Ascending aorta (tissue), 2 donors: ENCODE results near the gene TNP1. TPM values are rescaled to one million over a fixed set of nuclear protein-coding genes. Genes with fewer than 3 reads are reported as not detected.

ENCODE experiments used
- DNase-seq, 2 donors: peaks; one replicate each; pipeline ENCODE4 v3.0.0-alpha.2; 2019; ENCODE audit warnings: low spot score in 2 of 2
- H3K27ac ChIP-seq, 2 donors: fragments of 200-600 bp; sonication (generic); one replicate each; pipeline ENCODE4 v1.5.1; 2016 to 2017; ENCODE audit warnings: mild to moderate bottlenecking in 1 of 2
- H3K27me3 ChIP-seq: fragments of 200-600 bp; sonication (generic); one replicate; pipeline ENCODE4 v1.5.1; 2017
- H3K36me3 ChIP-seq, 2 donors: fragments of 200-600 bp; sonication (generic); one replicate each; pipeline ENCODE4 v1.5.1; 2016
- H3K4me1 ChIP-seq, 2 donors: fragments of 200-600 bp; sonication (generic); one replicate each; pipeline ENCODE4 v1.5.1; 2016 to 2017; ENCODE audit warnings: mild to moderate bottlenecking in 1 of 2
- H3K4me3 ChIP-seq, 2 donors: fragments of 200-600 bp; sonication (generic); one replicate each; pipeline ENCODE4 v1.5.1; 2016 to 2017; ENCODE audit warnings: mild to moderate bottlenecking in 1 of 2
- H3K9me3 ChIP-seq, 2 donors: fragments of 200-600 bp; sonication (generic); one replicate each; pipeline ENCODE4 v1.5.1; 2016
- intact Hi-C: fragments of 100-400 bp; cut with DNase I; formaldehyde crosslinking; loops from one replicate; pipeline ENCODE4 v1.15.1; 2023
- total RNA-seq: library from RNA; depleted of rRNA; stranded (reverse); fragments of >200 nt; gene quantifications from one replicate; pipeline ENCODE4 v1.1.0, GENCODE V29; 2016
- TF ChIP-seq, protein P1 (sequence below), 3 experiments: fragments of 200-600 bp in 2 of 3; fragments of 450-650 bp in 1 of 3; sonication (generic) in 2 of 3; IDR thresholded peaks; one replicate each; pipeline ENCODE4 v1.5.1; 2016 to 2019; ENCODE audit warnings: antibody characterized with exemption in 3 of 3, mild to moderate bottlenecking in 1 of 3, moderate library complexity in 1 of 3

The TNP1 gene
- total RNA-seq, 1 donor from 2014 or later = not detected

DNA sequence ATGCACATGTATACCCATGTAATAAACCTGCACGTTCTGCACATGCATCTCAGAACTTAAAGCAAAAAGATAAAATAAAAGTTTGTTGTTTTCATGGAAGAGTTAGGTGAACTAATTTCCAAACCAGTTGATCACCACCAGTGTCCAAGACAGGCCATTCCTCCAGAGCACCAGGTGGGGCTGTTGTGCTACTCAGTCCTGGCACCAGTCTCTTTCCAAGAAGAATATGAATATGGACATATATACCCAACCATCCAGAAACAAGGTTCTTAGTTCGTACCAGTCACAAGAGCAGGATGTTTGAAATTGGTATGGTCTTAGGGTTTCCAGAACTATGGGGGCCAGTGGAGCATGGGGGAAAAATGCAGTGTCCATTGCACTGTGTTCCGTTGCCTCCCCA, 17.2 kb upstream of the TNP1 start:
- TF ChIP-seq, protein P1, sequence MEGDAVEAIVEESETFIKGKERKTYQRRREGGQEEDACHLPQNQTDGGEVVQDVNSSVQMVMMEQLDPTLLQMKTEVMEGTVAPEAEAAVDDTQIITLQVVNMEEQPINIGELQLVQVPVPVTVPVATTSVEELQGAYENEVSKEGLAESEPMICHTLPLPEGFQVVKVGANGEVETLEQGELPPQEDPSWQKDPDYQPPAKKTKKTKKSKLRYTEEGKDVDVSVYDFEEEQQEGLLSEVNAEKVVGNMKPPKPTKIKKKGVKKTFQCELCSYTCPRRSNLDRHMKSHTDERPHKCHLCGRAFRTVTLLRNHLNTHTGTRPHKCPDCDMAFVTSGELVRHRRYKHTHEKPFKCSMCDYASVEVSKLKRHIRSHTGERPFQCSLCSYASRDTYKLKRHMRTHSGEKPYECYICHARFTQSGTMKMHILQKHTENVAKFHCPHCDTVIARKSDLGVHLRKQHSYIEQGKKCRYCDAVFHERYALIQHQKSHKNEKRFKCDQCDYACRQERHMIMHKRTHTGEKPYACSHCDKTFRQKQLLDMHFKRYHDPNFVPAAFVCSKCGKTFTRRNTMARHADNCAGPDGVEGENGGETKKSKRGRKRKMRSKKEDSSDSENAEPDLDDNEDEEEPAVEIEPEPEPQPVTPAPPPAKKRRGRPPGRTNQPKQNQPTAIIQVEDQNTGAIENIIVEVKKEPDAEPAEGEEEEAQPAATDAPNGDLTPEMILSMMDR (IDR thresholded peaks at IDR 0.05) = no peak
- Histone ChIP-seq H3K27me3 (no peaks in the 10 kb centered on the region), H3K9me3 (no peaks in the 10 kb centered on the region), H3K4me1 (peaks cover 0 to 8% of the 10 kb centered on the region in 2 donors), H3K4me3 (no peak overlapping the region), H3K27ac (no peak overlapping the region), H3K36me3 (no peaks in the 10 kb centered on the region)
- DNase-seq = no peak
- intact Hi-C loops = no loop called here

DNA sequence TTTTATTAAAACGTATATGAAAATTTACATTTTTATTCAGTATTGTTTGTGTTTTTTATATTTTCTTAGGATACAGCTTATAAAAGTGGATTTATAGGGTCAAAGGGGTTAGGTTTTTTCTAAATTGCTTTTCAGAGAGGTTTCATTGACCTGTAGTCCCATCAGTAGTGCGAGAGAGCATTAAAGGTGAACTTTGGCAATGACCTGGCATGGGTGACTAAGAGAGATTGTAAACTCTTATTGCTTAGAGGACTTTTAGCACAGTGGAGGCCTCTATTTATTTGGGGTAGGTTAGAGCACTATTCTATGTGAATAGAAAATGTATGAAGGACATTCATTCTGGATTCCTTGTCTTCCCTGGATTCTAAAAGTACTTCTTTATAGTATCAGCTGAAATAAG, 16.0 kb upstream of the TNP1 start:
- no peaks in the 10 kb centered on the region for H3K9me3 ChIP-seq
- H3K4me3 ChIP-seq = no peak overlapping the region
- peaks cover 0 to 2% of the 10 kb centered on the region in 2 donors for H3K4me1 ChIP-seq
- H3K27ac ChIP-seq = no peak overlapping the region
- TF ChIP-seq, protein P1 (IDR thresholded peaks at IDR 0.05) = no peak
- DNase-seq = no peak
- H3K36me3 ChIP-seq = no peaks in the 10 kb centered on the region
- no peaks in the 10 kb centered on the region for H3K27me3 ChIP-seq
- intact Hi-C loops = no loop called here

DNA sequence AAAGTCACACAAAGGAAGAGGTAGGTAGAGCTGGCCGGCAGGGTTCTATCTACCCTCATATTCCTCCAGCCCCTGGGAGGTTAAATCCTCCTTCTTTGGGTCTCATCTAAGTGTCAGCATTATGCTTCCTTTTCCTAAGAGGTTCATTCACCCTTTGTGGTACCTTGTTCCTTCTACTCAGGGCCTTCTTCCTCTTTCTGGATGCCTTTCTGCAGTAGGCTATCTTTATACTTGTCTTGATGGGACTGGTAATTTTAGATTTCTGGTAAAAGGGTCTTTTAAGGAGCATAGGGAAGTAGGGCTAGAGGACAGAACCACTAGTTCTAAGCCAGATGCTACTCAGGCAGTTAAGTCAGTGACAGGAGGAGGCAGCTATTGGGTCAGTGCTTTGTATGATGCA, 13.7 kb upstream of the TNP1 start:
- TF ChIP-seq, protein P1 (IDR thresholded peaks at IDR 0.05) = no peak
- H3K4me1 ChIP-seq = no peaks in the 10 kb centered on the region
- no peaks in the 10 kb centered on the region for H3K27me3 ChIP-seq
- no peaks in the 10 kb centered on the region for H3K36me3 ChIP-seq
- DNase-seq = no peak
- H3K27ac ChIP-seq = no peak overlapping the region
- intact Hi-C loops = no loop called here
- no peaks in the 10 kb centered on the region for H3K9me3 ChIP-seq
- H3K4me3 ChIP-seq = no peak overlapping the region

DNA sequence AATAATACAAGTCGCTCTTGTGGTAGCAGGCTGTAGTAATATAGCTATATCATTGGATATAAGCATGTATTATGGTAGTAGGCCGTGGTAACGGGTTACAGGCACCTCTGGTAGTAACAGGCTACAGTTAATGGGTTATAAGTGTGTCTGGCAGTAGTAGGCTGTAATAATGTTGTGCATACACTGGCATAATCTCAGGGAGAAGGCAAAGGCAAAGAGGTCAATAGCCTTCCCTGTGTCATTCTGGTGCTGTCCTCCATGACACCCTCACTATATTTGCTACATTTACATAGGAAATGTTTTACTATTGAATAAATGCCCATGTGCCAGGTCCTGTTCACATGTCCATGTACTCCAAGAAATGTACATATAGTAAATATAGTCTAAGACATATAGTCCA, 12.8 kb upstream of the TNP1 start:
- no peak overlapping the region for H3K4me3 ChIP-seq
- H3K9me3 ChIP-seq = no peaks in the 10 kb centered on the region
- H3K27ac ChIP-seq = no peak overlapping the region
- intact Hi-C loops = no loop called here
- TF ChIP-seq, protein P1 (IDR thresholded peaks at IDR 0.05) = no peak
- DNase-seq = no peak
- H3K36me3 ChIP-seq = no peaks in the 10 kb centered on the region
- H3K4me1 ChIP-seq = no peaks in the 10 kb centered on the region
- H3K27me3 ChIP-seq = no peaks in the 10 kb centered on the region

DNA sequence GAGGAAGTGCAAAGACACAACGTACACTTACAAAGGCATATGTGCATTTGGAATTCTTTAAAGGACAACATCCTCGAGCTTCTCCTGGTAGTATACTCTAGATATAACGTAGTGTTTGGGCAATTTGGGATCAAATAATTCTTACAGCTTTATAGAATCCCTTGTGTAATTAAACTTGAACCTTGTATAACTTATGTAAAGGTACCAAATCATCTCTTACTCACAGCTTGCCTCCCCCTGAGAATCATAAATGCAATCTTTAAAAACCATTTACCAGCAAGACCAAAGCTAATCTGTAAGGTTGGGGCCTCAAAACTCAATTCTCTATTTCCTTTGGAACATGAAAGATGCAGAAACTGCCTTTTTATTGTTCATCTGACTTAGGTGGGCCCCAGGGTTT, 12.2 kb upstream of the TNP1 start:
- Histone ChIP-seq H3K36me3 (no peaks in the 10 kb centered on the region), H3K9me3 (no peaks in the 10 kb centered on the region), H3K4me3 (no peak overlapping the region), H3K27me3 (no peaks in the 10 kb centered on the region), H3K4me1 (no peaks in the 10 kb centered on the region), H3K27ac (no peak overlapping the region)
- intact Hi-C loops = no loop called here
- TF ChIP-seq, protein P1 (IDR thresholded peaks at IDR 0.05) = no peak
- DNase-seq = no peak

- no peak overlapping the region for H3K4me3 ChIP-seq
- H3K27me3 ChIP-seq = no peaks in the 10 kb centered on the region
- no peaks in the 10 kb centered on the region for H3K36me3 ChIP-seq
- H3K9me3 ChIP-seq = no peaks in the 10 kb centered on the region
- intact Hi-C loops = no loop called here
- H3K4me1 ChIP-seq = no peaks in the 10 kb centered on the region
- TF ChIP-seq, protein P1 (IDR thresholded peaks at IDR 0.05) = no peak
- no peak for DNase-seq
- no peak overlapping the region for H3K27ac ChIP-seq
Measured at GRCh38 chr2:216871333-216871934, 11.6 kb upstream of the TNP1 start.
